HEK293T (cell line): ENCODE measurements around the gene DGAT2.
"Not testable (repeated sequence)": the region's sequence is repeated elsewhere in the genome, so short reads cannot be mapped to it uniquely, and the experiment has no call there.

Source experiments
- ELF4 ChIP-seq: fragments of 450-650 bp; IDR thresholded peaks from 2 replicates; pipeline ENCODE4 v1.6.1; 2017; ENCODE audit warnings: antibody characterized with exemption
- FOXM1 ChIP-seq: fragments of 450-650 bp; IDR thresholded peaks from 2 replicates; pipeline ENCODE4 v1.6.1; 2017; ENCODE audit warnings: mild to moderate bottlenecking, borderline replicate concordance
- HDGF ChIP-seq: fragments of 450-650 bp; IDR thresholded peaks from 2 replicates; pipeline ENCODE4 v1.6.1; 2017; ENCODE audit warnings: antibody characterized with exemption, borderline replicate concordance
- NFRKB ChIP-seq: fragments of 450-650 bp; IDR thresholded peaks from 2 replicates; pipeline ENCODE4 v1.6.1; 2016; ENCODE audit warnings: mild to moderate bottlenecking, moderate library complexity
- SP1 ChIP-seq: fragments of 450-650 bp; IDR thresholded peaks from 2 replicates; pipeline ENCODE4 v1.6.1; 2017
- SUZ12 ChIP-seq: fragments of 450-650 bp; IDR thresholded peaks from 2 replicates; pipeline ENCODE4 v1.6.1; 2016; ENCODE audit warnings: mild to moderate bottlenecking
- ZNF384 ChIP-seq: fragments of 450-650 bp; IDR thresholded peaks from 2 replicates; pipeline ENCODE4 v1.6.1; 2016

DNA sequence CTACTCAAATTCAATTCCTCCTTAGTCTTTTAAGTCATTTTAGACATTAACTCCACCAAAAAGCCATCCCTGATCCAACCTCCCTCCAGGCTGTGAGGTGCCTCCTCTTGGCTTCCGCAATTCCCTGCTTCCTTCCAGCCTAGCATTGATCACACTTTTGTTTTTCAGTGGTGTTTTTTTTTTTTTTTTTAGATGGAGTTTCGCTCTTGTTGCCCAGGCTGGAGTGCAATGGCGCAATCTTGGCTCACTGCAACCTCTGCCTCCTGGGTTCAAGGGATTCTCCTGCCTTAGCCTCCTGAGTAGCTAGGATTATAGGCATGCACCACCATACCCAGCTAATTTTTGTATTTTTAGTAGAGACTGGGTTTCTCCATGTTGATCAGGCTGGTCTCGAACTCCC lies 25.4 kb upstream of the DGAT2 start:
- not testable (repeated sequence) for TF ChIP-seq ELF4, HDGF, FOXM1, SUZ12, SP1, ZNF384, NFRKB
